NCI-H748 treated with DMSO at 0.1 percent for 48 hours (cell line): ENCODE measurements around the gene RAPGEF2.
A peak's percentile ranks its signal among the peaks of the same experiment; 100 is the strongest.
"Not testable (repeated sequence)": the region's sequence is repeated elsewhere in the genome, so short reads cannot be mapped to it uniquely, and the experiment has no call there.

Source experiments
- DNase-seq: peaks from one replicate; lab custom pipeline; 2025; lab: John Stamatoyannopoulos, UW

The RAPGEF2 gene

DNA sequence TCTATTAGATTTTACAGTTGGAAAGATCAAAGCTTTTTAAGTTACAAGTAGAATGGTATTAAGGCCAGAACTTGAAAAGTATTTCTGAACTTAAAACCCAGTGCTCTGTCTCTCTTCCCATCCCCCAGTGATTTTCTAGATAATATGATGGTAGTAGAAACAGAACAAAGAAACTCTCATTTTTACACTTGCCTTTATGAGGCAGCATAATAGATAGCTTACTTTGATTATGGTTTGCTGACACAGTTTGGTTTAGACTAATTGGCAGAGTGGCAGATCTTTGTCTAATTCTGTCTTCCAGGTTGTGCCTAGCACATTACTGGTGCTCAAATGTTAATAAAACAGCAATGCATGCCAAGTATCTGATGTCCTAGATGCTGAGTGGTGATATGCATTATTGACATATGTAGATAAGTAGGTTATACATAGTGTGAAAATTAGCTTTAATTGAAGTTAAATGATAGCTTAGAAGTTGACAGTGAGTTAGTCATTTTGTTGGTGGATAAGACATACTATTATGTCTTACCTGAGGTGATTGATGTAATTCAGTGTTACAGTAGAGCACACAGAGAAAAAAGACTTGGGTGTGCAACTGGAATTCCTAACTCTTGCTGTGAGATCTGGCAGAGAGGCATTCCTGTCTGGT, 4.3 kb upstream of the RAPGEF2 start:
- peak; percentile 48 for DNase-seq

DNA sequence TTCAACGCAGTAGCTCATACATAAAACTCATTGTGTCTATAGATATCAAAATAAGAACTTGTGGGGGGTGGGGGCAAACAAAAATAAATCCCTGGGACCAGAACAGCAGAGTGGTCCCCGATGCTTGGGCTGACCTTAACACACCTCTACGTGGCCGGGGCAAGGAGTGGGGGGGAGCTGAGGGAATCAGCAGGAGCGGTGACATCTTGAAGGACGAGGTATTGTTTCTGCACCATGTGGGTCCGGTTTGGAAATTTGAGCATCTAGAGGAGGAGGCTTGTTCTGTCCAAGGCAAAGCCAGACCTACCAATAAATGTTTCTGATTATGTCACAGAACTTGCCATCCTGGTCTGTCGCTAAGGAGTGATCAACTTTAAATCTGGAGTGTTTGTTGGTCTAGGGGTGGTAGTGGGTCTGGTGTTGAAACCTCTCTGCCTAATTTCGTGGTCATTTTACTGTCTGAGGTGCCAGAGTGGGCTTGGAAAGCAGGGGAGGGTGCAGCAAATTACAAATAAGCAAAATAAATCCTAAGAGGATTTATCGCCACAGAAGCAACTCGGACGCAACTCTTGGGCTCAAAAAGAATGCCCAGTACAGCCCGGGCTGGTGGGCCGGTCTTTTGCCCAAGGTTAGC, 774 bp upstream of the RAPGEF2 start:
- DNase-seq = no peak

DNA sequence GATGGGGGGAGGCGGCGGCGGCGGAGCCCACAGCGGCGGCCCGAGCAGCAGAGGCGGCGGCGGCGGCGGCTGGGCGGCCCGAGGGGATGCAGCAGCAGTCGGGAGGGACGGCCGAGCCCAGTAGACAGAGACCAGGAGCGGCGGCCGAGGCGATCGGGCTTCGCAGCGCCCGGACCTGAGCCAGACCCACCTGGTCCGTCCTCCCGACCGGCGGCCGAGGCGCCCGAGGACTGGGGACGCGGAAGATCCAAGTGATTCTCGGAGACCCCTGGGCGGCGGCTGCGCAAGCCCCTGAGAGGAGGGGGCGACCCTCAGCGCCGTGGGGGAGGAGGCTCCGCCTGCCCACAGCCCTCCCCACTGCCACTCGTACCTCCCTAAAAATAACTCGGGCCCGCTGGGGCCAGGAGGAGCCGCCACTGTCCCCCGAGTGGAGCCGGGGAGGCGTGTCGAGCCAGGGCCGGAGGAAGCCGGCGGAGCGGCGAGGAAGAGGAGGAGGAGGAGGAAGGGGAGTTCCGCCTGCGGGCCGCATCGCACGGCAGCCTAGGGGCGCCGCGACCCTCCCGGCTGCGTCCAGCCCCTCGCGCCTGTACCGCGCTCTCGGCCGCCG, 608 bp downstream of the RAPGEF2 start:
- DNase-seq = no peak

DNA sequence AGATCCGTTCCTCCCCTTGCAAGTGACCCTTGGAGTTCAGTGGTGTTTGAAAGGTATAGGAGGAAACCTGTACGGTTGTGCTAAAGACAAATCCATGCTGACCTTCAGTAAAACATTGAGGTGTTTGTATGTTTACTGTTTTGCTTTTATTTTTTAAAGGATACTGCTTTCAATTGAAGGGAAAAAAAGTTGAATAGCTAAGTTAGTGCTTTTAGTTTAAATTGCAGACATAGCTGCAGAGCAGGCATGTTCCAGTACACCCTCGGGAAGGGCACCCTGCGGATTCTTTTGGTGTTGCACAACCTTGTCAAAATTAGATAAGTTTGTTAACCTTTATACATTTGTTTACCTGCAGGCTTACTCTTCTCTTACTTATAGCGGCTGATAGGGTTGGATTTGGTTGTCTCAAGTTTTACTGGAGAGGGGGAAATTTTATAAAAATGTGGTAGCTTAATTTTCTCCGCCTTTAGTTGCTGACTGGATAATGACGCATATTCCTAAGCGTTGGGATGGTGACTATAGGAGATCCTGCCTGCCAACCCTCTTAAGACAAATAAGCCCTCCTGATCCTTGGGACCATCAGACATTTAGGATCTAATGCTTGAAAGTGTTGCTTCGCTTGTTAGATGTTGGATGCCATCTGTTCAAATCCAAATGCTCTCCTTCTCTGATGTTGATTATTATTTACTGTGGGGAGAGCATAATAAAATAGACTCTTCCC, 2.0 kb downstream of the RAPGEF2 start:
- DNase-seq = peak; percentile 11

DNA sequence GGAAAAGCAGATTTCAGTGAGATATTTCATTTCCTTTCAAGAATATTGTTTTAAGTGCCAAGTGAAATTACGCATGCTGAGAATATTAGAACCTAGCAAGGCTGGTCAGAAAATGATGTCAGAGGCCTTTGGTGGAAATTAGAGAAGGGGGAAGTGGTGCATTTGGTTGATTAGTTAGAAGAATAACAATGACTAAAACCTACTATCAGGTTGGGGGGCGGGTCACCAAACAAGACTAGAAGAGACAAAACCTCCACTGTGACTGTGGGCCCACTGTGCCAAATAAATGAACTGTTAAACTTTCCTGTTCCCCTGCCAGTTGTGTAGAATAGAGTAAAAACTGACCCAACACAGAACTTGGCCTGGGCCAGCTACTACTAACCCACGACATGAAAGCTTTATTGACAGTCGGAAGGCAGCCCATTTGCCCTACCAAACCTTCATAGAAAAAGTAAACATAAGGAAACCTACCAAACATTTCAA, 2.9 kb downstream of the RAPGEF2 start:
- DNase-seq = no peak

DNA sequence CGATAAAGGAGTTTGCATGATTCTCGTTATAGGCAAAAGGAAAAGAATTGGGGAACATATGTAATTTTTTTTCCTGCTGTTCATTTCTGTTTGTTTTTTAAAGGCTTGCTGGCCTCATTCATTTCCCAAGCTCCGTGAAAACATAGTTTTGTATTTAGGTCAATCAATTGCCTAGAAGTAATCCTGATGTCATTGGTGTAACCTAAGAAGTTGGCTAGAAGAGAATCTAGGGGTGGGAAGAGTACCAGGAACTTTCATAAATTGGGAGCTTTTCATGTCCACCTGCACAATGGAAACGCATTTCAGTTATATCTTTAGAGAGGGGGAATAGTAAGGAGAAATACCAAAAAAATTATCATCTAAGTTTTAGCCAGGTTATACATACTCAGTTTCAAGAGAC, 3.8 kb downstream of the RAPGEF2 start:
- no peak for DNase-seq

DNA sequence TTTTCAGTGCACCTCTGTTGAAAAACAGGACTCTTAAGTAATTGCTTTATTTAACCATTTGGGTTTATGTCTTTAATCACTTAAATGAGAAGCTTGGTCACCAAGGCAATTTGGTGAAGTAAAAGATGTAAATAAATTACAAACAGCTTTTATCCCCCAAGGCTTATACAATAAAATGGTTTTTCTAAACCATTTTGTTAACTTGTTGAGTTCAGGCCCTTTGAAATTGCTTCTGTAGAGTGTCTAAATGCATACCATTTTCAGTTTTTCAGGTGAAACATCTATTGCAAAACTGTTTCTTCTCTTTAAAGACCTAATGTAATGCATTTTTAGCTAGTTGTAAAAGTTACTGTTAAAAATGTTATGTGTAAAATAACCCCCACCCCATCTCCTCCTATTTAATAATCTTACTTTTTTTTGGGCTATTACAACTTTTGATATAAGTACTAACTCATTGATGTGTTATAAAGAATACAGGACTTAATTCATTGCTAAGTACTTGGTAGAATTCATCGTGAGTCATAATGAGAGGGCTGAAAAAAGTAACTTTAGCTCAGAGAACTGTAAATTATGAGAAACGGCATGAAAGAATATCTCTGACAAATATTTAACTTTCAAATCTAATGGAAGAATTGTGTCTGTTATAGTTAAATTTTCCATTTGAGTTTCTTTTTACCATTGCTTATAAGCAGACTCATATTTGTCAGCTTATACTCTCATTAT, 4.5 kb downstream of the RAPGEF2 start:
- DNase-seq = no peak

DNA sequence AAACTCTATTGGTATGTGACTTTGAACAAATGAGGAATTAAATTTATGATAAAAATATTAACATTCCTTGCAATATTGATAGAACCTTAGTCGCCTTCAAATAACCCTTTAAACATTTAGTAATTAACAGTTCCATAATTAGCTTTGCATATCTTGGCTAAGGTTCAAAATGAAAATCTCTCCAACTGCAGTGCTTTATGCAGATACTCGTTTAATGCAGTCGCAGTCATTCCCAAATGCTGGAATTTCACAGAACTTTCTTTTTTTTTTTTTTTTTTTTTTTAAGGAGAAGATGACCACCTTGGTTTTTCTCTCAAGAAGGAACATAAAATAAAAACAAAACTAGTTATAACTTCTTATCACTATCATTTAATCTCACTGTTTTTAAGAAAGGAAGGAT, 5.2 kb downstream of the RAPGEF2 start:
- DNase-seq = no peak

DNA sequence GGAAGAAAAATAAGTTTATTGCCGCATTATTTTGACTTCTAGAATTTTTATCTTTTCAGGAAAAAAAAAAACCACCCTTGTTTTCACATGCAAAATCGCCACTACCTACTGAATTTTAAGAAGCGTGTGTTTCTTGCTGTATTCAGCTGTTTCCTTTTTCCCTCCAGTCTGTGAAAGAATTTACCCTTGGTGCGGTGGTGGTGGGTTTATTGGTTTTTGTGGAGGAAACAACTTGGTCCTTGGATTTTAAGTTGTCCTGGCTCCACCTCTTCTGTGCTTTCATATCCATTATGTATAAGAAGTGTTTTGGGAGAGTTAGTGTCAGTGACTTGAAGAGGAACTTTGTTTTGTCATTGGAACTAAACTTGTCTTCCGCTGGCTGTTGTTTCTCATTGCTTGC, 8.1 kb downstream of the RAPGEF2 start:
- no peak for DNase-seq

DNA sequence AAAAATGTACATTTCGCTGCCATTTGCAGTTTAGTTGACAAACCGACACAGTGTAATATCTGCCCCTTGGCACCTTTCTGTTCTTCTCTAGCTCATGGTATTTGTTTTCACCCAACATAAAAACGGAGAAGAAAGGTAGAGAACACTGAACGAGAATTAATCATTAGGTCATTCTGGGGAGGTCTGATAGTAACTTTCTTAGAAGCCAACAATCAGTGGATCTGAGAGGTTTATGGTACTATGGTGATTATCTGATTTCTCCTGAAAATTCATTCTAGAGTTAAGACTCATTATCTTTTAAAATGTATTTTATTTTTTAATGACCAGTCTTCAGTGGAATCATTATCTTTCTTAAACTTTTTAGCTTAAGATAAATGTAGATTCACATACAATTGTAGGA, 8.5 kb downstream of the RAPGEF2 start:
- DNase-seq = no peak

DNA sequence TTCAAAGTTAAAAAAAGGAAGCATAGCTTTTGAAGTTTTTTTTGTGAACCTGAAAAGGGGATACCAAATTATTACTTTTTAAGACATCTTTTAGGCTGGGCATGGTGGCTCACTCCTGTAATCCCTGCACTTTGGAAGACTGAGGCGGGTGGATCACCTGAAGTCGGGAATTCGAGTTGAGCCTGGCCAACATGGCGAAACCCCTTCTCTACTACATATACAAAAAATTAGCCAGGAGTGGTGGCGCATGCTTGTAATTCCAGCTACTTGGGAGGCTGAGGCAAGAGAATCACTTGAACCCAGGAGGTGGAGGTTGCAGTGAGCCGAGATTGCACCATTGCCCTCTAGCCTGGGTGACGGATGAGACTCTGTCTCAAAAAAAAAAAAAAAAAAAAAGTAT, 10.5 kb downstream of the RAPGEF2 start:
- not testable (repeated sequence) for DNase-seq

DNA sequence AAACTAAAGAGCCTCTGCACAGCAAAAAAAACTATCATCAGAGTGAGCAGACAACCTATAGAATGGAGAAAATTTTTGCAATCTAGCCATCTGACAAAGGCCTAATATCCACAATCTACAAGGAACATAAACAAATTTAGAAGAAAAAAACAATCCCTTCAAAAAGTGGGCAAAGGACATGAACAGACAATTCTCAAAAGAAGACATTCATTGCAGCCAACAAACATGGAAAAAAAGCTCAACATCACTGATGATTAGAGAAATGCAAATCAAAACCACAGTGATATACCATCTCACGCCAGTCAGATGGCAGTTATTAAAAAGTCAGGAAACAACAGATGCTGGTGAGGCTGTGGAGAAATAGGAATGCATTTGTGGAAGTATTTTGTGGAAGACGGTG, 13.2 kb downstream of the RAPGEF2 start:
- not testable (repeated sequence) for DNase-seq

DNA sequence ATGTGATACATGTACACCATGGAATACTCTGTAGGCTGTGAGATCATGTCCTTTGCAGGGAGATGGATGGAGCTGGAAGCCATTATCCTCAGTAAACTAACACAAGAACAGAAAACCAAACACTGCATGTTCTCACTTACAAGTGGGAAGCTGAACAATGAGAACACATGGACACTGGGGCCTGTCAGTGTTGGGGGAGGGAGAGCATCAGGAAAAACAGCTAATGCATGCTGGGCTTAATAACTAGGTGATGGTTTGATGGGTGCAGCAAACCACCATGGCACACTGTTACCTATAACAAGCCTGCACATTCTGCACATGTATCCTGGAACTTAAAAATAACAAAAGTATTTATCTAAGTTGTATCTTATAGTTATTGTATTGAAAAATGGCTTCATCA, 13.8 kb downstream of the RAPGEF2 start:
- DNase-seq = not testable (repeated sequence)

DNA sequence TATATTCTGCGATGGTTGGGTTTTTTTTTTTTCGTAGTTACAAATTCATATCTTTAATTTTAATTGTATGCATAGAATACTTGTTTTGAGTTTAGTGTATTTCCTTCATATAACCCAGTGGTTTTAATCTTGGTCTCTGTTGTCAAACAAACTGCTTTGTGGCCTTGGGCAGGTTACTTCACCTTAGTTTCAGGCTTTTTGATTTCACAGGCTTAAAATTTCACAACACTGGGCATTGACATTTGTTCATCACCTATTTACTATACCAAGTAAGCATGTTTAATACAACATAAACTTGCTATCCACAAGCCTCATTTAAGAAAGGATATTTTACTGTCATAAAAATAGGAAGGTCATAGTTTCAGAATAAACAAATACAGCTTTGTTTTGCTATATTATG, 14.7 kb downstream of the RAPGEF2 start:
- no peak for DNase-seq

DNA sequence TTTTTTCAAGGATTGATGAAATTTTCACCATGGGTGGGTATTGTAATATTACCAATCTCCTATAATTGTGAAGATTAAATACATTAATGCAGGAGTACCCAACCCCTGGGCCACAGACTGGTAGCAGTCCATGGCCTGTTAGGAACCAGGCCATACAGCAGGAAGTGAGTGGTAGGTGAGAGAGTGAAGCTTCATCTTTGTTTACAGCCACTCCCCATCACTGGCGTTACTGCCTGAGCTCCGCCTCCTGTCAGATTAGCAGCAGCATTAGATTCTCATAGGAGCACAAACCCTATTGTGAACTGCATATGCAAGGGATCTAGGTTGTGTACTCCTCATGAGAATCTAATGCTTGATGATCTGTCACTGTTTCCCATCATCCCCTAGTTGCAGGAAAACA, 15.1 kb downstream of the RAPGEF2 start:
- DNase-seq = no peak

DNA sequence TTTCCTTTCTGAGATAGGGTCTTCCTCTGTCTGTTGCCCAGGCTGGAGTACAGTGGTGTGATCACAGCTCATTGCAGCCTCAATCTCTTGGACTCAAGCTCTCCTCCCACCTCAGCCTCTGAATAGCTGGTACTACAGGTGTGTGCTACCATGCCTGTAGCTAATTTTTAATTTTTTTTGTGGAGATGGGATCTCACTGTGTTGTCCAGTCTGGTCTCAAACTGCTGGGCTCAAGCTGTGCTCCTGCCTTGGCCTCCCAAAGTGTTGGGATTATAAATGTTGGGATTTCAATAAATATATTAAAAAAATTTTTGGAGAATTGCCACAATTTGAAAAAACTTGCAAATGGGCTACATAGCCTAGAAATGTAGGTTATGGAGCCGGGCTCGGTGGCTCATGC, 18.5 kb downstream of the RAPGEF2 start:
- no peak for DNase-seq

DNA sequence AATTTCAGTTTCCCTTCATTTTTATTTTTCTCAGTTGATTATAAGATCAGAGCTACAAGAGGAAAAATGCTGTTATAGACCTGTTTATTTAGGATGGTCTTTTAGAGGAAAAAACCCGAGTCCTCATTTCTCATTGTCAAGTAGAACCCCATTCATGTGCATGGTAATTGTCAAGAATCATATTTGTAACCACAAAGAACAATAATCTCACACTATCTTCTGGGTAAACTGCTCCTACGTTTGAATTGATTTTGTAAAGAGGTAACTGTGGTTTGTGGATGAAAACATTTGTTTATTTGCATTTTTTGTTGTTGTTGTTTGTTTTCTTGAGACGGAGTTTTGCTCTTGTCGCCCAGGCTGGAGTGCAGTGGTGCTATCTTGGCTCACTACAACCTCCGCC, 23.8 kb downstream of the RAPGEF2 start:
- DNase-seq = no peak

DNA sequence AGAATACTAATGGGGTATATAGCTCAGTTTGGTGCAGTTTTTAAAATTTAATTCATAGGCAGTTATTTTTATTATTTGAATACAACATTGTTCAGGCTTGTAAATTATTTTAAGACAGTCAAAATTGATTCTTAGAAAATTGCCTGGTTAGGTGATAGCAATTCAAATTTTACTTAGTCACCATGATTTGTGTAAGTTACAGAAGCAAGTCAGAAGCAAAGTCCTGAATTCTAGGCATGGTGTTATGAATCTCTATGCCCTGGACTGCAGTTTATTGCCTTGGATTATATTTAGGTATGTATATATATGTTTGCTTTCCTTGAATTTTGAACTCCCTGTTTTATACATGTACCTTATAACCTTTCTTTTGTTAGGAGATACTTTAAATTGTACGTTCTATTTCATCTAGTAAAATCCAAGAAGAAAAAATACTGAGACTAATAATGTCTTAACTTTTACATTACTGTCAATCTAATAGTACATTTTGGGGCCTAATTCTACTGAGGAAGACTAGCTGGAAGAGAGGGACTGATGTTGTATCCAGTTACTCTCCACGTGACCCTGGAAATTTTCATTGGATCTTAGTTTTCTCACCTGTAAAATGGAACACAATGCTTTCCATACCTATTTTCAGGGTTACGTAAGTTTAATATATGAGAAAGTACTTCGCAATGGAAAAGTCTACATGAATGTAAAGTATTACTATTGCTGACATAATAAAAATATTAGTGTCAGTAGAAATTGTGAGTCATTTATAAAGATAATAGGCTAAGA, 25.1 kb downstream of the RAPGEF2 start:
- DNase-seq = no peak

DNA sequence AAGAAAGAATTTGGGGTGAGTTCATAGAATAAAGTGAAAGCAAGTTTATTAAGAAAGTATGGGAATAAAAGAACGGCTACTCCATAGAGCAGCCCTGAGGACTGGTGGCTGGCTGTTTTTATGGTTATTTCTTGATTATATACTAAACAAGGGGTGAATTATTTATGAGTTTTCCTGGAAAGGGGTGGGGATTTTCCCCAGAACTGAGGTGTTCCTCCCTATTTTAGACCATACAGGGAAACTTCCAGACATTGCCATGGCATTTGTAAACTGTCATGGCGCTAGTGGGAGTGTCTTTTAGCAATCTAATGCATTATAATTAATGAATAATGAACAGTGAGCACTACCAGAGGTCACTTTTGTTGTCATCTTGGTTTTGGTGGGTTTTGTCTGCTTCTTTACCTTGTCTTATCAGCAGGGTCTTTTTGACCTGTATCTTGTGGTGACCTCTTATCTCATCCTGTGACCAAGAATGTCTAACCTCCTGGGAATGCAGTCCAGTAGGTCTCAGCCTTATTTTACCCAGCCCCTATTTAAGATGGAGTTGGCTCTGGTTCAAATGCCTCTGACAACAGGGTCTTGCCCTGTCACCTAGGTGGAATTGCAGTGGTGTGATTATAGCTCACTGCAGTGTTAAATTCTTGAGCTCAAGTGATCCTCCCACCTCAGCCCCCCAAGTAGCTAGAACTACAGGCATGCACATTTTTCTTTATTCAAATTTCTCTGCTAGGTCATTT, 27.1 kb downstream of the RAPGEF2 start:
- DNase-seq = no peak

DNA sequence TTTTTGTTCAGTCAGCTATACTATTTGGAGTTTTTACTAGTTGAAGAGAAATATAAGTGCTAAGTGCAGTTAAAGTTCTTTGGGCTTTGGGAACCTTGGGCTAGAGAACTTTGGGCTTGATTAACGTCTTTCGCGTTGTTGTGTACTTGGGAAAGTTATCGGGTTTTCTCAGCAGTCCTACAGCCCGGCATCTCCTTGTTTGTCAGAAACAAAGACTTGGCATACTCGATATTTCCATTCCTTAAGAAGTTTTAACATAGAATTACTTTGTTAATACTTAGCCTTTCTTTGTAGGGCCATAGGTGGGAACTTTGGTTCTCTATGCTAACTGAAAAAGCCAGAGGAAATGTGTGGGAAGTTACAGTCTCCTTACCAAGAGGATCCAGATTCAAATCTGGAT, 28.7 kb downstream of the RAPGEF2 start:
- DNase-seq = no peak

DNA sequence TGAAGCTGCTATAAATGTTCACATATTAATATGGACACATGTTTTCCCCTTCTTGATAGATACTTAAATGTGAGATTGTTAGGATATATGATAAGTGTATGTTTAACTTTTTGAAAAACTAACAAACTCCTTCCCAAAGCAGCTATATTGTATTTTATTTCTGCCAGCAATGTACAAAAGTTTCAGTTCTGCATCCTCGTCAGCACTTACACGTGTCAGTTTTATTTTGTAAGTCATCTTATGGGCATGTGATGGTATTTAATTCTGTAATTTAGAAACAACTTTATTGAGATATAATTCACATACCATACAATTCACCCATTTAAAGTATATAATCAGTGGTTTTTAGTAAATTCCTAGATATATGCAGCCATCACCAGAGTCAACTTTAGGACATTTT, 31.6 kb downstream of the RAPGEF2 start:
- DNase-seq = no peak
